AG04449 (cell line): ENCODE data around the gene RRBP1.

Source experiments
- CTCF ChIA-PET: fragments of 350-600 bp; formaldehyde crosslinking; extraction: SDS; loops from one replicate; lab custom pipeline; 2021; ENCODE audit warnings: antibody characterized with exemption; lab: Yijun Ruan, JAX
- POLR2A ChIA-PET: fragments of 400-600, 350-600 bp; formaldehyde crosslinking; extraction: SDS; loops from one replicate; lab custom pipeline; 2020; ENCODE audit warnings: antibody characterized with exemption, inconsistent platforms; lab: Yijun Ruan, JAX
- DNase-seq: peaks from one replicate; pipeline ENCODE4 v3.0.0-alpha.2; 2010; ENCODE audit warnings: low read depth, low spot score
- H3K4me3 ChIP-seq: 2 replicates; pipeline ENCODE4 v1.5.1; 2011; ENCODE audit warnings: low read depth, mild to moderate bottlenecking, control low read depth, low read length
- CTCF ChIP-seq: IDR thresholded peaks from one replicate; pipeline ENCODE4 v1.5.1; 2011; ENCODE audit warnings: mild to moderate bottlenecking, moderate library complexity, low read length, control low read depth, inconsistent platforms; ENCODE audit not compliant: insufficient read depth; ENCODE audit errors: missing control alignments

The RRBP1 gene

DNA sequence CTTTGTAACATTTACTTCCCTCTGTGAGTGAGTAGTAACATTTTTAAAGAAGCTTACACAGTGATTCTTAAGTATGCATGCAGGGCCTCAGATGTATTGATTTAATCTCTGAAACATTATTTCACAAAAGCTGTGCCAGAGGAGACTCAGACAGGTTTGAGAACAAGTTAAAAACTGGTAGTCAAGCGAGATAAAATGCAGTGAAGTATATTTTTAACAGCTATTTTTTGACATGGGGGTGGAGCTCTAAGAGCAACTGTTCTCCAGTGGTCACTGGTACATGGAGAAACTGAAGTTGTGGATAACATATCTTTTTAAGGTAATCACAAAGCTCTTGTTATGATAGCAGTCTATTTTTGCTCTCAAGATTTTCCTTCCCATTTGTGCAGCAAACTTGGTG is 91.8 kb downstream of the RRBP1 start:
- DNase-seq: no peak
- CTCF ChIA-PET: interaction anchor here (0.9 to 1.3 kb wide), 7 partner anchors 8 to 404 kb away, joined by 3 to 6 read pairs (median 3); no protein-coding TSS in a partner anchor
- no peak for TF ChIP-seq CTCF
- POLR2A ChIA-PET: interaction anchor here (1.0 kb wide), 1 partner anchor 20 kb away, joined by 6 read pairs; the partner anchor contains the start of gene DSTN
- H3K4me3 ChIP-seq: no peak overlapping the region

GRCh38 chr20:17589161-17589834 is 92.7 kb downstream of the RRBP1 start:
- no peak for TF ChIP-seq CTCF
- ChIA-PET POLR2A (interaction anchor here (0.5 kb wide), 1 partner anchor 17 kb away, joined by 3 read pairs; no protein-coding TSS in a partner anchor), CTCF (interaction anchor here (1.0 to 1.3 kb wide), 6 partner anchors 13 to 405 kb away, joined by 3 to 6 read pairs (median 3); no protein-coding TSS in a partner anchor)
- no peak overlapping the region for H3K4me3 ChIP-seq
- no peak for DNase-seq

GRCh38 chr20:17587824-17588223 is 94.2 kb downstream of the RRBP1 start:
- ChIA-PET POLR2A (no interaction called here), CTCF (interaction anchor here (0.7 to 1.4 kb wide), 3 partner anchors 11 to 51 kb away, joined by 3 to 4 read pairs (median 4); no protein-coding TSS in a partner anchor)
- H3K4me3 ChIP-seq: no peak overlapping the region
- no peak for TF ChIP-seq CTCF
- no peak for DNase-seq

DNA sequence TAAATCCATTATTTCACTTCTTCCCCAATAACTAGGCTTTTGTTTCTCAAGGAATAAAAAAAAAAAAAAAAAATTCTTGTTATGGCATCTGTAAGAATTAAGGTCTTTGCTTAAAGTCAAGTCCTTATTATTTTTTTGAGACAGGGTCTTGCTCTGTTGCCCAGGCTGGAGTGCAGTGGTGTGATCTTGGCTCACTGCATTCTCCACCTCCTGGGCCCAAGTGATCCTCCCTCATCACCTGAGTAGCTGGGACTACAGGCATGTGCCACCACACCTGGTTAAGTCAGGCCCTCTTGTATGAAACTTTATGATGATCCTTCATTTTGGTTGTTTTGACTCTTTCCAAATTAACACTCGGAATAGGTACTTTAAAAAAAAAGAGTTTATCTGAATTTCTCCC is 94.9 kb downstream of the RRBP1 start:
- DNase-seq: no peak
- no peak overlapping the region for H3K4me3 ChIP-seq
- POLR2A ChIA-PET: no interaction called here
- CTCF ChIA-PET: interaction anchor here (0.7 to 1.4 kb wide), 3 partner anchors 10 to 50 kb away, joined by 3 to 4 read pairs (median 4); no protein-coding TSS in a partner anchor
- TF ChIP-seq CTCF: no peak

GRCh38 chr20:17586250-17586649 is 95.8 kb downstream of the RRBP1 start:
- H3K4me3 ChIP-seq: no peak overlapping the region
- TF ChIP-seq CTCF: no peak
- POLR2A ChIA-PET: no interaction called here
- CTCF ChIA-PET: no interaction called here
- no peak for DNase-seq

DNA sequence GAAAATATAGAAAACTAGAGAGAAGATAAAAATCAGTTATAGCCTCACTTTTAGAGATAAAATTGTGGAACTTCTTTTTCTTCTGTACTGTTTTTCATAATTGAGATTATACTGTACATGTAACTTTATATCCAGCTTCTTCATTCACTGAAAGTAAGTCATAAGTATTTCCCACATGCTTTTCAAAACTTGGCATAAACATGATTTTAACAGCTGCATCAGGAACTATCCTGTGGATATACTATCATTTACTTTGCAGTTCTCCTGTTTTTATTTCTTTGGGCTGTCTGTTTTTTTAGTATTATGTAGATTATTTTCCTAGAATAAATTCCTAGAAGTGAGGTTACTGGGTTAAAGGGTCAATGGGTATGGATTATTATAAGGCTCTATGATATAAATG is 97.4 kb downstream of the RRBP1 start:
- no peak for TF ChIP-seq CTCF
- no peak for DNase-seq
- POLR2A ChIA-PET: no interaction called here
- no peak overlapping the region for H3K4me3 ChIP-seq
- CTCF ChIA-PET: interaction anchor here (1.2 kb wide), 1 partner anchor 48 kb away, joined by 3 read pairs; no protein-coding TSS in a partner anchor
